ENCODE data around the gene TFG.

Gene TFG

GRCh38 chr3:100719136-100719535, 9.8 kb downstream of the TFG start:
- TF ChIP-seq, protein P1, sequence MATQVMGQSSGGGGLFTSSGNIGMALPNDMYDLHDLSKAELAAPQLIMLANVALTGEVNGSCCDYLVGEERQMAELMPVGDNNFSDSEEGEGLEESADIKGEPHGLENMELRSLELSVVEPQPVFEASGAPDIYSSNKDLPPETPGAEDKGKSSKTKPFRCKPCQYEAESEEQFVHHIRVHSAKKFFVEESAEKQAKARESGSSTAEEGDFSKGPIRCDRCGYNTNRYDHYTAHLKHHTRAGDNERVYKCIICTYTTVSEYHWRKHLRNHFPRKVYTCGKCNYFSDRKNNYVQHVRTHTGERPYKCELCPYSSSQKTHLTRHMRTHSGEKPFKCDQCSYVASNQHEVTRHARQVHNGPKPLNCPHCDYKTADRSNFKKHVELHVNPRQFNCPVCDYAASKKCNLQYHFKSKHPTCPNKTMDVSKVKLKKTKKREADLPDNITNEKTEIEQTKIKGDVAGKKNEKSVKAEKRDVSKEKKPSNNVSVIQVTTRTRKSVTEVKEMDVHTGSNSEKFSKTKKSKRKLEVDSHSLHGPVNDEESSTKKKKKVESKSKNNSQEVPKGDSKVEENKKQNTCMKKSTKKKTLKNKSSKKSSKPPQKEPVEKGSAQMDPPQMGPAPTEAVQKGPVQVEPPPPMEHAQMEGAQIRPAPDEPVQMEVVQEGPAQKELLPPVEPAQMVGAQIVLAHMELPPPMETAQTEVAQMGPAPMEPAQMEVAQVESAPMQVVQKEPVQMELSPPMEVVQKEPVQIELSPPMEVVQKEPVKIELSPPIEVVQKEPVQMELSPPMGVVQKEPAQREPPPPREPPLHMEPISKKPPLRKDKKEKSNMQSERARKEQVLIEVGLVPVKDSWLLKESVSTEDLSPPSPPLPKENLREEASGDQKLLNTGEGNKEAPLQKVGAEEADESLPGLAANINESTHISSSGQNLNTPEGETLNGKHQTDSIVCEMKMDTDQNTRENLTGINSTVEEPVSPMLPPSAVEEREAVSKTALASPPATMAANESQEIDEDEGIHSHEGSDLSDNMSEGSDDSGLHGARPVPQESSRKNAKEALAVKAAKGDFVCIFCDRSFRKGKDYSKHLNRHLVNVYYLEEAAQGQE (IDR thresholded peaks at IDR 0.05; ENCODE audit: insufficient replicate concordance, low read depth): no peak
- no peak for TF ChIP-seq POLR2AphosphoS5 (IDR thresholded peaks at IDR 0.05; ENCODE audit: low read depth)
- no peak for TF ChIP-seq SPI1 (IDR thresholded peaks at IDR 0.05; ENCODE audit: borderline replicate concordance, low read depth)
- TF ChIP-seq GABPA (IDR thresholded peaks at IDR 0.05; ENCODE audit: low read depth): no peak
- TF ChIP-seq CTCF (IDR thresholded peaks at IDR 0.05; ENCODE audit: insufficient read depth, low read length): no peak
- no peak overlapping the region for H3K4me3 ChIP-seq (replicated peaks; ENCODE audit: insufficient read depth, low read length)
- no peak overlapping the region for H3K27ac ChIP-seq (replicated peaks)
- no peaks in the 10 kb centered on the region for H3K27me3 ChIP-seq (ENCODE audit: insufficient read depth, poor library complexity, severe bottlenecking)
- DNase-seq (ENCODE audit: low read depth in 1 of 2, low spot score in 1 of 2): no peak

GRCh38 chr3:100720426-100720825, 11.1 kb downstream of the TFG start:
- Histone ChIP-seq H3K4me3 (replicated peaks; ENCODE audit: insufficient read depth, low read length) (no peak overlapping the region), H3K27me3 (ENCODE audit: insufficient read depth, poor library complexity, severe bottlenecking) (no peaks in the 10 kb centered on the region), H3K27ac (replicated peaks) (no peak overlapping the region)
- no peak for DNase-seq (ENCODE audit: low read depth in 1 of 2, low spot score in 1 of 2)
- TF ChIP-seq, protein P1 (IDR thresholded peaks at IDR 0.05; ENCODE audit: insufficient replicate concordance, low read depth): no peak
- no peak for TF ChIP-seq SPI1 (IDR thresholded peaks at IDR 0.05; ENCODE audit: borderline replicate concordance, low read depth)
- TF ChIP-seq CTCF (IDR thresholded peaks at IDR 0.05; ENCODE audit: insufficient read depth, low read length): no peak
- no peak for TF ChIP-seq POLR2AphosphoS5 (IDR thresholded peaks at IDR 0.05; ENCODE audit: low read depth)

- no peak overlapping the region for H3K4me3 ChIP-seq (replicated peaks; ENCODE audit: insufficient read depth, low read length)
- TF ChIP-seq CTCF (IDR thresholded peaks at IDR 0.05; ENCODE audit: insufficient read depth, low read length) (no peak), GABPA (IDR thresholded peaks at IDR 0.05; ENCODE audit: low read depth) (no peak), SPI1 (IDR thresholded peaks at IDR 0.05; ENCODE audit: borderline replicate concordance, low read depth) (no peak), POLR2AphosphoS5 (IDR thresholded peaks at IDR 0.05; ENCODE audit: low read depth) (no peak)
- TF ChIP-seq, protein P1 (IDR thresholded peaks at IDR 0.05; ENCODE audit: insufficient replicate concordance, low read depth): no peak
- DNase-seq (ENCODE audit: low read depth in 1 of 2, low spot score in 1 of 2): no peak
- no peak overlapping the region for H3K27ac ChIP-seq (replicated peaks)
- H3K27me3 ChIP-seq (ENCODE audit: insufficient read depth, poor library complexity, severe bottlenecking): no peaks in the 10 kb centered on the region
These were observed 16.7 kb downstream of the TFG start for GRCh38 chr3:100725935-100726513.
